Ramos (cell line): ENCODE data around the gene ARAP2.

Experiments
- in situ Hi-C: fragments of 300-500 bp; cut with MboI; formaldehyde crosslinking; loops from one replicate; pipeline ENCODE4 v1.14.3; 2022; ENCODE audit warnings: low sequenced_read_pairs; ENCODE audit not compliant: unreplicated experiment

Gene ARAP2

GRCh38 chr4:36140421-36140820 is 103.9 kb downstream of the ARAP2 start:
- in situ Hi-C loops = no loop called here

DNA sequence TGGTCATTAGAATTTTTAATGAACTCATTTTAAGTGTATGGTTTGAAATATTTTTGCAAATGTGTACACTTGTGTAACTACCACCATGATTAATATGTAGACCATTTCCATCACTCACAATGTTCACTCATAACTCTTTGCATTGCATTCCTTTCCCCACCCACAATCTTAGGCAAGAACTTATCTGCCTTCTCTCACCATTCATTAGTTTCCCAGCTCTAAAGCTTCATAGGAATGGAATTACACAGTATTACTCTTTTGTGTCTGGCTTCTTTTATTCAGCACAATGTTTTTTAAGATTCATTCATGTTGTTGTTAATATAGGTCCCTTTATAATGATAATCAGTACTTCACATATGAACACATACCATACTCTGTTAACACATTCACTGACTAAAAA is 106.1 kb downstream of the ARAP2 start:
- in situ Hi-C loops = no loop called here

DNA sequence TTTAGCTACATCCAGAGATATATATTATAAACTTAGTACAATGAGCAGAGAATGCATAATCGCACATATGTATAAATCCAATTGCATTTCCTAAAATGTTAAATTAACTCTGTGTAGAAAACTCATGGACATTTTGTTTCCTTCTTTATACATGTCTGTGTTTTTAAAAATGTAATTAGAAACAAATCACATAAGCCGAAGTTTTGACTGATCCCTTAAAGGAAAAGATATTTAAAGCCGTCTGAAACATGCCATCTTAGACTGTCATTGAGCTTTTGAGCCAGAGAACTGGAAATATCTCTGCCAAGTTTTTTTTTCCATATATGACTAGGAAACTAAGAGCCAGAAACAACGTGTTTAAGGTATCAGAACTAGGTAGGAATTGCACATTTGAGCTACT is 107.0 kb downstream of the ARAP2 start:
- in situ Hi-C loops = no loop called here

DNA sequence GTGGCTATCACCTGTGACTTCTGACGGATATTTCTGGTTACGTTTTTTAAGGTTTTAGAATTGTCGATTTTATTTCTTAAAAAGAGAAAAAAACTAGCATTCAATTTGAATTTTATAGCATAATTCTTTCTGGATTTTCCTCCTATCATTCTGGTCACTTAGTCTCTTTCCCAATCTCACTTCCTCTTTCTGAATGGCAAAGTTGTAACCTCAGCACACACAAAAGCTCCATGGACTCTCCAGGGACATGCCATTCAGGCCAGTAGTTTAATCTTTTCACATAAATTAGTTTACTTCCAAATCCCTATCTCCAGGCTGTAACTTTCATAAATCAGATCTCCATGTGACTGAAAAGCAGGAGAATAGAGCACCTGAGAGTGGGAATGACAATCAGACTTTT is 110.7 kb downstream of the ARAP2 start:
- in situ Hi-C loops = no loop called here

GRCh38 chr4:36133086-36133485 is 111.2 kb downstream of the ARAP2 start:
- in situ Hi-C loops = no loop called here

DNA sequence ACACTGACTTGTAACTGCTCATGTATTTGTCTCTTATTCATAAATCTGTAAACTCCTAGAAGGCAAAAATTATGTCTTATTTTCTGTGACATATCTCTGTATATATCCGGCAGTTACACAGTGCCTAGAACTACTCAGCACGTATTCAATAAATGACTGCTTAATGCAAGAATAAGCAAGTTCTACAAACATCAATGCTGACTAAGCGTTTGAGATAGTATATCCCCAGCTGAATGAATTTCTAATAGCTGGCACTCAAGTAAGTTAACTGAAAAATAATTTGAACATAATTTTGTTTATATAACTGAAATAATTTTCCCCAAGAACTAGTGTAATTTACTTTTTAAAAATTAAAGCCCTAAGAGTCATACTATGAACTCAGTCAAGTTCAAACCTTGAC is 113.7 kb downstream of the ARAP2 start:
- in situ Hi-C loops = no loop called here

DNA sequence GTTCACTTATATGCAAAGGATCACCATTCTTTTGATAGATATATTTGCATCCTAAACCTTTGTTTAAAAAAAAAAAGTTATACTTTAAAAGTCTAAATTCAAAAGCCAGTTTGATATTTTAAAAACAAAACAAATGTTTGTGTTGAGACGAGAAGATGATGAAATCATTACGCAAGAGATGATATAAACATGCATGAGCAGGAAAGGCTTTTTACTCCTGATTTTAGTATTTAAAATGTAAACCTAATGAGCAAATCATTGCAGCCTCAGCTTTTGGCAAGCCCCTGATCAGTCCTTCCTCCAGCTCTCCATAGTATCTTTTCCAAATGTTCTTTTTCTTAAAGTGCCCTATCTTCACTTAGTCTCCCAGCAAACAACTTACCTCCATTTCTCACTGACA is 115.6 kb downstream of the ARAP2 start:
- in situ Hi-C loops = no loop called here

- in situ Hi-C loops = no loop called here
Measured at GRCh38 chr4:36123906-36124305, 120.4 kb downstream of the ARAP2 start.

- in situ Hi-C loops = no loop called here
Measured at GRCh38 chr4:36115312-36115711, 129.0 kb downstream of the ARAP2 start.

DNA sequence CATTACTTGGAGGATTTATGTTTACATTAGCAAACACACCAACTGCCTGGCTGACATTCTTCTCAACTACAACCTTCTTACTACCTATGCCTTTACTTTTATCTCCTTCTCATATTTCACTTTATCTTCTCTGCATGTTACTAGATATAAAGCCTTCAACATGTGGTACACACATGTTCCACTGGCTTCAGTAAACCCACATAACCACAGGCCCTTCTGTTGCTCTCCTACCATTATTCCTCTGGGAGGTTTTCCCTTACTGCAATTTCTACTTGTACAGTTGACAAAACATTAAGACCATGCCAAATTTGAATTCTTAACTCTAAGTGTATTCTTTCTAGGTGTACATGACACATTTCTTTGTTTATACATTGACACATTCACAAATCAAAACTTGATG is 133.1 kb downstream of the ARAP2 start:
- in situ Hi-C loops = no loop called here

DNA sequence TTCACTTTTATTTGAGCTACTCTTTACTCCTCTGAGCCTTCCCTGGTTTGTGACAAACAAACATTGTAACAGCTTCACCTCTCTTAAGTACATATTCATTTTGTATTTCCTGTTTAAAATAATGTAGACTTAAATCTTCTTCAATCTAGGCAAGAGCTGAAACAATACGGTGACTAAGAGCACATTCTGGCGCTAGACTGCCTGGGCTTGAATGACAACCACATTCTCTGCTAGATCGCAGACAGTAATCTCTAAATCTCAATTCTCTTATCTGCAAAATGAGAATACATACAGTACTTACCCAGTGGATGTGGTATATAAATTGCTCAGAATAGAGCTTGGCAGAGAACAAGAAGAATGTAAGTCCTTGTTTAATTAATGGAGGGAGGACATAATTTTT is 144.8 kb downstream of the ARAP2 start:
- in situ Hi-C loops = no loop called here

GRCh38 chr4:36094995-36095394 is 149.3 kb downstream of the ARAP2 start:
- in situ Hi-C loops = no loop called here

- in situ Hi-C loops = no loop called here
Measured at GRCh38 chr4:36091997-36092396, 152.3 kb downstream of the ARAP2 start.

DNA sequence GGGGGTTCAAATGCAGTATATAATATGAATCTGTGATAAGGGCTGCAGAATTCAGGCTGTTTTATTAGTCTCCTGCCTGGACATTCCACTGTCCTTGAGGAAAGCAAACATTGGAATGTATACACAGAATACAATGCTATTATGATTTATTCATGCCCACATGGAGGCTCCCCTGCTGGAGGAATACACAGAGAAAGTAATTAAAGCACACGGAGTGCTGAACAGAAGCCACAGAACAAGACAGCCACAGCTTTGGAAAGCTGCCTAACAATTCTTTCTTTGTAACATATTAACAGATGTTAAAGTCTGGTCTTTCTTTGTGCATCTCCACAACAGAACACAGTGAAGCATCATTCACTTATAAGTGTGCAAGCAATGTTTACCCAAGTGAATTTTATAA is 155.8 kb downstream of the ARAP2 start:
- in situ Hi-C loops = no loop called here

GRCh38 chr4:36086261-36086786 is 158.0 kb downstream of the ARAP2 start:
- in situ Hi-C loops = no loop called here

GRCh38 chr4:36082817-36083216 is 161.5 kb downstream of the ARAP2 start:
- in situ Hi-C loops = no loop called here

GRCh38 chr4:36081185-36081584 is 163.1 kb downstream of the ARAP2 start:
- in situ Hi-C loops = no loop called here

- in situ Hi-C loops = no loop called here
Measured at GRCh38 chr4:36079666-36080065, 164.6 kb downstream of the ARAP2 start.

DNA sequence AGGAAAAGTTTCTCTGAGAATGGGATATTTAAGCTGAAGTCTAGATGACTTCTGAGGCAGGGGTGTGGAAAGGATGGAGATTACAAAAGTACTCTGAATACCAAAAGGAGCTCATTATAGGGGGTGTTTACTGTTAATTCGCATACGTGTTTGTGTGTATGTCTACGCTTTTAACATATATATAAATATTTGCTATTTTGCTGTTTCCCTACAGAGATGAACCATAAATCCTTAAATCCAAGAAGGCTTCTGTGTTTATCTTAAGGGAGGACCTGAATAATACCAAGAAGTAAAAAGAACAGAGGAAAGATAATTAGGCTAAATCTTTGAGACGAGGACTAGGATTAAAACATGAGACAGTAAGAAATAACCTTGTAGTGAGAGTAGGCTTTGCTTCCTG is 166.0 kb downstream of the ARAP2 start:
- in situ Hi-C loops = no loop called here

GRCh38 chr4:36072529-36072928 is 171.8 kb downstream of the ARAP2 start:
- in situ Hi-C loops = no loop called here

- in situ Hi-C loops = no loop called here
Measured at GRCh38 chr4:36067116-36067515, 177.2 kb downstream of the ARAP2 start.

- in situ Hi-C loops = no loop called here
Measured at GRCh38 chr4:36065274-36065871, 178.9 kb downstream of the ARAP2 start.

DNA sequence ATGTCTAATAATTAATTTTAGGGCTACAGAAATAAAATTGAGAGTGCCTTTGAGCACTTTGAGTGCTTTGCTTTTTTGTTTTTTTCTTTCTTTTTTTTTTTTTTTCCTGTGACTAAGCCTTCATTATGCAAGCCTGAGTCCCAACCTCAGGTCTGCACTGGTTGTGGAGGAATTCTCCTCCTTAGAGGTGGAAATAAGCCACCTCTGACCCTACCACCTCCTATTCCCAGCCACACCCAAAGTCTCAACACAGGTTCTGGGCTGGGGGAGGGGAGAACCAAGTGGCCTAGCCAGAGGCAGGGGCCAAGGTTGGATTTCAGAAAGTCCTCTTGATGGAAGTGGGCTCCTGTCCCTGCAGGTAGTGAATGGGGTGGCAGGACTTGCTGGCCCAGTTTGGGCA is 180.2 kb downstream of the ARAP2 start:
- in situ Hi-C loops = no loop called here
